ENCODE measurements around the gene ZNF830. TPM values are rescaled to one million over a fixed set of nuclear protein-coding genes. Genes with fewer than 3 reads are reported as not detected.
"Not testable (repeated sequence)": the region's sequence is repeated elsewhere in the genome, so short reads cannot be mapped to it uniquely, and the experiment has no call there.

The ZNF830 gene
- total RNA-seq, 4 donors from 2014 or later, result 6.0 to 11.0 (median 7.2) TPM

DNA sequence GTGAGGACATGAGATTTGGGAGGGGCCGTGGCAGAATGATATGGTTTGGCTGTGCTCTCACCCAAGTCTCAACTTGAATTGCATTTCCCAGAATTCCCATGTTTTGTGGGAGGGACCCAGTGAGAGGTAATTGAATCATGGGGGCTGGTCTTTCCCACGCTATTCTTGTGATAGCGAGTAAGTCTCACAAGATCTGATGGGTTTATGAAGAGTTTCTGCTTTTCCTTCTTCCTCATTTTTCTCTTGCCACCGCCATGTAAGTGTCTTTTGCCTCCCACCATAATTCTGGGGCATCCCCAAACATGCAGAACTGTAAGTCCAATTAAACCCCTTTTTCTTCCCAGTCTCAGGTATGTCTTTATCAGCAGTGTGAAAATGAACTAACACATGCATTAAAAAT is 40.7 kb upstream of the ZNF830 start:
- intact Hi-C loops (cut with DNase I; ENCODE audit: low total_unique reads), result no loop called here
- Histone ChIP-seq H3K9me3 (no peaks in the 10 kb centered on the region), H3K4me3 (no peak overlapping the region), H3K36me3 (no peaks in the 10 kb centered on the region), H3K4me1 (peaks cover 5% of the 10 kb centered on the region in 2 donors), H3K27me3 (no peaks in the 10 kb centered on the region), H3K27ac (no peak overlapping the region)
- in situ Hi-C loops (cut with MboI; ENCODE audit: low sequenced_read_pairs in 4 of 4), result loop anchor here in 1 of 4 donors (25.0 kb wide), 1 partner anchor 108 kb away; no protein-coding TSS in a partner anchor
- DNase-seq, result no peak
- ATAC-seq, result no peak
- no peak for TF ChIP-seq POLR2A (IDR thresholded peaks at IDR 0.05)
- TF ChIP-seq, protein P1, sequence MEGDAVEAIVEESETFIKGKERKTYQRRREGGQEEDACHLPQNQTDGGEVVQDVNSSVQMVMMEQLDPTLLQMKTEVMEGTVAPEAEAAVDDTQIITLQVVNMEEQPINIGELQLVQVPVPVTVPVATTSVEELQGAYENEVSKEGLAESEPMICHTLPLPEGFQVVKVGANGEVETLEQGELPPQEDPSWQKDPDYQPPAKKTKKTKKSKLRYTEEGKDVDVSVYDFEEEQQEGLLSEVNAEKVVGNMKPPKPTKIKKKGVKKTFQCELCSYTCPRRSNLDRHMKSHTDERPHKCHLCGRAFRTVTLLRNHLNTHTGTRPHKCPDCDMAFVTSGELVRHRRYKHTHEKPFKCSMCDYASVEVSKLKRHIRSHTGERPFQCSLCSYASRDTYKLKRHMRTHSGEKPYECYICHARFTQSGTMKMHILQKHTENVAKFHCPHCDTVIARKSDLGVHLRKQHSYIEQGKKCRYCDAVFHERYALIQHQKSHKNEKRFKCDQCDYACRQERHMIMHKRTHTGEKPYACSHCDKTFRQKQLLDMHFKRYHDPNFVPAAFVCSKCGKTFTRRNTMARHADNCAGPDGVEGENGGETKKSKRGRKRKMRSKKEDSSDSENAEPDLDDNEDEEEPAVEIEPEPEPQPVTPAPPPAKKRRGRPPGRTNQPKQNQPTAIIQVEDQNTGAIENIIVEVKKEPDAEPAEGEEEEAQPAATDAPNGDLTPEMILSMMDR (IDR thresholded peaks at IDR 0.05 in 4 of 5, conservative IDR thresholded peaks at IDR 0.05 in 1 of 5), result no peak

- ATAC-seq (no peak), DNase-seq (no peak)
- no peaks in the 10 kb centered on the region for H3K36me3 ChIP-seq
- intact Hi-C loops (cut with DNase I; ENCODE audit: low total_unique reads), result no loop called here
- in situ Hi-C loops (cut with MboI; ENCODE audit: low sequenced_read_pairs in 4 of 4), result no loop called here
- H3K4me3 ChIP-seq, result no peak overlapping the region
- no peaks in the 10 kb centered on the region for H3K27me3 ChIP-seq
- H3K27ac ChIP-seq, result no peak overlapping the region
- H3K4me1 ChIP-seq, result no peaks in the 10 kb centered on the region
- TF ChIP-seq, protein P1 (IDR thresholded peaks at IDR 0.05 in 4 of 5, conservative IDR thresholded peaks at IDR 0.05 in 1 of 5), result no peak
- TF ChIP-seq POLR2A (IDR thresholded peaks at IDR 0.05), result no peak
- no peaks in the 10 kb centered on the region for H3K9me3 ChIP-seq
Measured at GRCh38 chr17:34926661-34927060, 34.7 kb upstream of the ZNF830 start.

GRCh38 chr17:34930283-34930682 is 31.1 kb upstream of the ZNF830 start:
- Histone ChIP-seq H3K4me3 (no peak overlapping the region), H3K27ac (no peak overlapping the region), H3K9me3 (no peaks in the 10 kb centered on the region), H3K27me3 (no peaks in the 10 kb centered on the region), H3K4me1 (no peaks in the 10 kb centered on the region), H3K36me3 (no peaks in the 10 kb centered on the region)
- ATAC-seq, result no peak
- intact Hi-C loops (cut with DNase I; ENCODE audit: low total_unique reads) (no loop called here), in situ Hi-C loops (cut with MboI; ENCODE audit: low sequenced_read_pairs in 4 of 4) (no loop called here)
- TF ChIP-seq POLR2A (IDR thresholded peaks at IDR 0.05), result no peak
- TF ChIP-seq, protein P1 (IDR thresholded peaks at IDR 0.05 in 4 of 5, conservative IDR thresholded peaks at IDR 0.05 in 1 of 5), result no peak
- DNase-seq, result no peak

- intact Hi-C loops (cut with DNase I; ENCODE audit: low total_unique reads); H3K4me3 ChIP-seq; H3K27me3 ChIP-seq; H3K27ac ChIP-seq; ATAC-seq; H3K36me3 ChIP-seq; H3K4me1 ChIP-seq; DNase-seq; H3K9me3 ChIP-seq: not testable (repeated sequence)
- in situ Hi-C loops (cut with MboI; ENCODE audit: low sequenced_read_pairs in 4 of 4), result loop anchor here in 1 of 4 donors (25.0 kb wide), 1 partner anchor 413 kb away; no protein-coding TSS in a partner anchor
Measured at GRCh38 chr17:34950780-34951179, 10.6 kb upstream of the ZNF830 start.

GRCh38 chr17:34958438-34958837 is 2.9 kb upstream of the ZNF830 start:
- intact Hi-C loops (cut with DNase I; ENCODE audit: low total_unique reads) (no loop called here), in situ Hi-C loops (cut with MboI; ENCODE audit: low sequenced_read_pairs in 4 of 4) (loop anchor here in 1 of 4 donors (25.0 kb wide), 1 partner anchor 421 kb away; no protein-coding TSS in a partner anchor)
- H3K27me3 ChIP-seq, result no peaks in the 10 kb centered on the region
- H3K4me3 ChIP-seq, result no peak overlapping the region
- no peak for ATAC-seq
- H3K9me3 ChIP-seq, result no peaks in the 10 kb centered on the region
- H3K4me1 ChIP-seq, result peaks cover 21 to 26% of the 10 kb centered on the region in 2 donors
- TF ChIP-seq, protein P1 (IDR thresholded peaks at IDR 0.05 in 4 of 5, conservative IDR thresholded peaks at IDR 0.05 in 1 of 5), result no peak
- H3K36me3 ChIP-seq, result peaks cover 0 to 10% of the 10 kb centered on the region in 2 donors
- DNase-seq, result no peak
- no peak overlapping the region for H3K27ac ChIP-seq
